Ishikawa (cell line): ENCODE measurements around the gene CASP10.
"Not testable (repeated sequence)": the region's sequence is repeated elsewhere in the genome, so short reads cannot be mapped to it uniquely, and the experiment has no call there.

ENCODE experiments used
- RAD21 ChIP-seq: IDR thresholded peaks from 2 replicates; pipeline ENCODE4 v1.6.1; 2012; ENCODE audit warnings: low read depth
- TCF12 ChIP-seq: IDR thresholded peaks from 2 replicates; pipeline ENCODE4 v1.6.1; 2012; ENCODE audit warnings: low read depth
- YY1 ChIP-seq: IDR thresholded peaks from 2 replicates; pipeline ENCODE4 v1.6.1; 2012; ENCODE audit warnings: low read depth
- ZBTB7A ChIP-seq: IDR thresholded peaks from 2 replicates; pipeline ENCODE4 v1.6.1; 2012; ENCODE audit warnings: low read depth

DNA sequence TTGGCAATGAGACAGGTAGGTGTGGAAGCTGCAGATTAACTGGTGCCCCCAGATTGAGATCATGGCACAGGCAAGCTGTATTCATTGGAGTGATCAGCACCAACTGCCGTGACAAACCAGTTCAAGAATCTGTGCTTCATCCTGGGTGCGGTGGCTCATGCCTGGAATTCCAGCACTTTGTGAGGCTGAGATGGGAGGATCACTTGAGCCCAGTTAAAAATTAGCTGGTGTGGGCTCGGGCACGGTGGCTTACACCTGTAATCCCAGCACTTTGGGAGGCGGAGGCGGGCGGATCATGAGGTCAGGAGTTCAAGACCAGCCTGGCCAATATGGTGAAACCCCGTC lies 33.1 kb upstream of the CASP10 start:
- not testable (repeated sequence) for TF ChIP-seq ZBTB7A, YY1, TCF12, RAD21
